Liver (tissue), 9 donors: ENCODE results near the gene GCN1. TPM values are rescaled to one million over a fixed set of nuclear protein-coding genes. Genes with fewer than 3 reads are reported as not detected.

ENCODE experiments used
- DNase-seq: peaks from one replicate; pipeline ENCODE4 v3.0.0-alpha.2; 2017; ENCODE audit warnings: low spot score
- H3K27ac ChIP-seq, 2 donors: one replicate each; pipeline ENCODE4 v1.7.0; 2013; ENCODE audit warnings: inconsistent platforms in 2 of 2, low read length in 2 of 2, control low read depth in 1 of 2, low read depth in 1 of 2, mild to moderate bottlenecking in 1 of 2
- H3K27me3 ChIP-seq, 4 donors: one replicate each; pipeline versions ENCODE4 v1.6.1 to v1.7.0; 2013; ENCODE audit warnings: low read length in 3 of 4, inconsistent platforms in 1 of 4, mild to moderate bottlenecking in 1 of 4, moderate library complexity in 1 of 4; ENCODE audit not compliant: control insufficient read depth in 4 of 4, insufficient read depth in 4 of 4
- H3K36me3 ChIP-seq, 4 donors: one replicate each; pipeline versions ENCODE4 v1.6.1 to v1.7.0; 2013; ENCODE audit warnings: low read length in 3 of 4, mild to moderate bottlenecking in 3 of 4, low read depth in 1 of 4, moderate library complexity in 1 of 4; ENCODE audit not compliant: control insufficient read depth in 4 of 4, insufficient read depth in 3 of 4
- H3K4me1 ChIP-seq, 4 donors: one replicate each; pipeline versions ENCODE4 v1.6.1 to v1.7.0; 2013; ENCODE audit warnings: low read length in 3 of 4, mild to moderate bottlenecking in 3 of 4, moderate library complexity in 1 of 4; ENCODE audit not compliant: control insufficient read depth in 4 of 4, insufficient read depth in 4 of 4
- H3K4me3 ChIP-seq, 3 donors: one replicate each; pipeline versions ENCODE4 v1.6.1 to v1.7.0; 2013; ENCODE audit warnings: low read length in 3 of 3, control low read depth in 1 of 3, low read depth in 1 of 3, mild to moderate bottlenecking in 1 of 3
- H3K9ac ChIP-seq, 2 donors: one replicate each; pipeline ENCODE4 v1.7.0; 2013; ENCODE audit warnings: low read length in 2 of 2, mild to moderate bottlenecking in 2 of 2, moderate library complexity in 2 of 2, control low read depth in 1 of 2, low read depth in 1 of 2
- H3K9me3 ChIP-seq, 4 donors: one replicate each; pipeline versions ENCODE4 v1.6.1 to v1.7.0; 2013; ENCODE audit warnings: low read length in 3 of 4; ENCODE audit not compliant: control insufficient read depth in 4 of 4
- ATF3 ChIP-seq: IDR thresholded peaks from 2 replicates; pipeline ENCODE4 v1.6.1; 2016; ENCODE audit warnings: antibody characterized with exemption
- CTCF ChIP-seq: fragments of 150-350 bp; IDR thresholded peaks from 2 replicates; pipeline ENCODE4 v1.5.1; 2017; ENCODE audit warnings: improper control_type of control experiment, low read depth, low read length; ENCODE audit not compliant: missing input control
- EGR1 ChIP-seq, 2 donors: IDR thresholded peaks; 2 replicates each; pipeline ENCODE4 v1.6.1; 2016 to 2018; ENCODE audit warnings: antibody characterized with exemption in 2 of 2, low read depth in 2 of 2
- FOXA1 ChIP-seq: IDR thresholded peaks from 2 replicates; pipeline ENCODE4 v1.6.1; 2016; ENCODE audit warnings: antibody characterized with exemption
- FOXA2 ChIP-seq: IDR thresholded peaks from 2 replicates; pipeline ENCODE4 v1.6.1; 2016; ENCODE audit warnings: antibody characterized with exemption
- GABPA ChIP-seq, 2 donors: IDR thresholded peaks in 1 of 2; conservative IDR thresholded peaks in 1 of 2; 2 replicates each; pipeline ENCODE4 v1.6.1; 2016; ENCODE audit warnings: antibody characterized with exemption in 2 of 2, mild to moderate bottlenecking in 1 of 2, moderate library complexity in 1 of 2
- HNF4A ChIP-seq, 2 donors: conservative IDR thresholded peaks; 2 replicates each; pipeline ENCODE4 v1.6.1; 2016; ENCODE audit warnings: antibody characterized with exemption in 2 of 2, mild to moderate bottlenecking in 2 of 2
- HNF4G ChIP-seq: IDR thresholded peaks from 2 replicates; pipeline ENCODE4 v1.6.1; 2016; ENCODE audit warnings: antibody characterized with exemption
- JUND ChIP-seq, 2 donors: IDR thresholded peaks; 2 replicates each; pipeline ENCODE4 v1.6.1; 2016; ENCODE audit warnings: antibody characterized with exemption in 2 of 2
- NR2F2 ChIP-seq: IDR thresholded peaks from 2 replicates; pipeline ENCODE4 v1.6.1; 2016; ENCODE audit warnings: antibody characterized with exemption
- RAD21 ChIP-seq, 2 donors: IDR thresholded peaks; 2 replicates each; pipeline ENCODE4 v1.6.1; 2016; ENCODE audit warnings: antibody characterized with exemption in 2 of 2, mild to moderate bottlenecking in 2 of 2
- RXRA ChIP-seq, 2 donors: IDR thresholded peaks; 2 replicates each; pipeline ENCODE4 v1.6.1; 2017 to 2018; ENCODE audit warnings: antibody characterized with exemption in 2 of 2, mild to moderate bottlenecking in 1 of 2
- SP1 ChIP-seq: IDR thresholded peaks from 2 replicates; pipeline ENCODE4 v1.6.1; 2018; ENCODE audit warnings: antibody characterized with exemption, mild to moderate bottlenecking
- TAF1 ChIP-seq: conservative IDR thresholded peaks from 2 replicates; pipeline ENCODE4 v1.6.1; 2016; ENCODE audit warnings: antibody characterized with exemption, mild to moderate bottlenecking
- YY1 ChIP-seq: IDR thresholded peaks from 2 replicates; pipeline ENCODE4 v1.6.1; 2016; ENCODE audit warnings: antibody characterized with exemption, mild to moderate bottlenecking
- WGBS: extraction: QIAGEN DNeasy Blood & Tissue Kit; methylation state at CpG from one replicate; pipeline ENCODE4 v1.1.7; 2013; 5-methylcytosine and 5-hydroxymethylcytosine counted together
- polyA plus RNA-seq, 2 donors: library from polyadenylated mRNA; stranded (reverse) in 1 of 2; unstranded in 1 of 2; fragments of 200-250 nt in 1 of 2; fragments of >200 nt in 1 of 2; fragmentation: Nextera tagmentation in 1 of 2; extraction: Ambion mirVana in 1 of 2; gene quantifications; one replicate each; pipeline versions ENCODE4 v1.2.1 to v1.2.3, GENCODE V29; 2013 to 2015
- total RNA-seq, 2 donors: library from RNA; depleted of rRNA; stranded (reverse); fragments of >200 nt; gene quantifications; one replicate each; pipeline ENCODE4 v1.2.3, GENCODE V29; 2014
- TF ChIP-seq, protein P1 (sequence below): IDR thresholded peaks from 2 replicates; pipeline ENCODE4 v1.6.1; 2016; ENCODE audit warnings: antibody characterized with exemption, mild to moderate bottlenecking
- TF ChIP-seq, protein P2 (sequence below): IDR thresholded peaks from 2 replicates; pipeline ENCODE4 v1.6.1; 2016; ENCODE audit warnings: antibody characterized with exemption
- TF ChIP-seq, protein P3 (sequence below): IDR thresholded peaks from 2 replicates; pipeline ENCODE4 v1.6.1; 2016; ENCODE audit warnings: antibody characterized with exemption
- donor health status: healthy.
- donor health status: healthy.
- donor health status: healthy.
- donor health status: healthy.
- donor health status: healthy.

GCN1 gene
- total and polyA plus RNA-seq, 4 donors = 7.3 to 78.6 (median 25.8) TPM

GRCh38 chr12:120089796-120090195, 104.7 kb downstream of the GCN1 start:
- DNase-seq = no peak
- H3K4me1 ChIP-seq = peaks cover 0 to 13% (median 9%) of the 10 kb centered on the region in 4 donors
- H3K36me3 ChIP-seq = peaks cover 0 to 6% (median 0%) of the 10 kb centered on the region in 4 donors
- no peaks in the 10 kb centered on the region for H3K27me3 ChIP-seq
- no peaks in the 10 kb centered on the region for H3K9me3 ChIP-seq
- TF ChIP-seq HNF4G = no peak
- no peak for TF ChIP-seq FOXA2
- TF ChIP-seq YY1 = no peak
- TF ChIP-seq, protein P1, sequence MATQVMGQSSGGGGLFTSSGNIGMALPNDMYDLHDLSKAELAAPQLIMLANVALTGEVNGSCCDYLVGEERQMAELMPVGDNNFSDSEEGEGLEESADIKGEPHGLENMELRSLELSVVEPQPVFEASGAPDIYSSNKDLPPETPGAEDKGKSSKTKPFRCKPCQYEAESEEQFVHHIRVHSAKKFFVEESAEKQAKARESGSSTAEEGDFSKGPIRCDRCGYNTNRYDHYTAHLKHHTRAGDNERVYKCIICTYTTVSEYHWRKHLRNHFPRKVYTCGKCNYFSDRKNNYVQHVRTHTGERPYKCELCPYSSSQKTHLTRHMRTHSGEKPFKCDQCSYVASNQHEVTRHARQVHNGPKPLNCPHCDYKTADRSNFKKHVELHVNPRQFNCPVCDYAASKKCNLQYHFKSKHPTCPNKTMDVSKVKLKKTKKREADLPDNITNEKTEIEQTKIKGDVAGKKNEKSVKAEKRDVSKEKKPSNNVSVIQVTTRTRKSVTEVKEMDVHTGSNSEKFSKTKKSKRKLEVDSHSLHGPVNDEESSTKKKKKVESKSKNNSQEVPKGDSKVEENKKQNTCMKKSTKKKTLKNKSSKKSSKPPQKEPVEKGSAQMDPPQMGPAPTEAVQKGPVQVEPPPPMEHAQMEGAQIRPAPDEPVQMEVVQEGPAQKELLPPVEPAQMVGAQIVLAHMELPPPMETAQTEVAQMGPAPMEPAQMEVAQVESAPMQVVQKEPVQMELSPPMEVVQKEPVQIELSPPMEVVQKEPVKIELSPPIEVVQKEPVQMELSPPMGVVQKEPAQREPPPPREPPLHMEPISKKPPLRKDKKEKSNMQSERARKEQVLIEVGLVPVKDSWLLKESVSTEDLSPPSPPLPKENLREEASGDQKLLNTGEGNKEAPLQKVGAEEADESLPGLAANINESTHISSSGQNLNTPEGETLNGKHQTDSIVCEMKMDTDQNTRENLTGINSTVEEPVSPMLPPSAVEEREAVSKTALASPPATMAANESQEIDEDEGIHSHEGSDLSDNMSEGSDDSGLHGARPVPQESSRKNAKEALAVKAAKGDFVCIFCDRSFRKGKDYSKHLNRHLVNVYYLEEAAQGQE = no peak
- TF ChIP-seq EGR1 (IDR thresholded peaks at IDR 0.05; ENCODE audit: low read depth in 2 of 2) = no peak
- no peak for TF ChIP-seq RXRA (IDR thresholded peaks at IDR 0.05)
- no peak for TF ChIP-seq TAF1
- TF ChIP-seq ATF3 = no peak
- TF ChIP-seq CTCF = no peak
- TF ChIP-seq NR2F2 = no peak
- TF ChIP-seq JUND (IDR thresholded peaks at IDR 0.05) = no peak
- TF ChIP-seq FOXA1 = no peak
- no peak for TF ChIP-seq HNF4A (conservative IDR thresholded peaks at IDR 0.05)
- 97% methylated on average over 2 of the region's 2 CpGs for WGBS
- H3K27ac ChIP-seq = no peak overlapping the region
- no peak overlapping the region for H3K4me3 ChIP-seq
- H3K9ac ChIP-seq = no peak overlapping the region

DNA sequence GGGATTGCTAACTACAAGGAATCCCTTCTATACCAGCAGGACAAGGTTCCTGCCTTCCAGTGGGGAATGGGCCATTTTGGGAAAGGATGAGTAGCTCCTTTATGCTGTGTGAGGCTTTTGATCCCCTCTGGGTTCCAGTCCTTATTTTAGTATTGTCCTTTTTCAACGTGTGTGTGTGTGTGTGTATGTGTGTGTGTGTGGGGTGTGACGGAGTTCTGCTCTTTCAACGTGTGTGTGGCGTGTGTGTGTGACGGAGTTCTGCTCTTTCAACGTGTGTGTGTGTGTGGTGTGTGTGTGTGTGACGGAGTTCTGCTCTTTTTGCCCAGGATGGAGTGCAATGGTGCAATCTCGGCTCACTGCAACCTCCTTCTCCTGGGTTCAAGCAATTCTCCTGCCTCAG, 105.4 kb downstream of the GCN1 start:
- Histone ChIP-seq H3K9me3 (no peaks in the 10 kb centered on the region), H3K36me3 (peaks cover 0 to 2% (median 0%) of the 10 kb centered on the region in 4 donors), H3K4me3 (no peak overlapping the region), H3K27me3 (no peaks in the 10 kb centered on the region), H3K9ac (no peak overlapping the region), H3K27ac (no peak overlapping the region), H3K4me1 (peaks cover 0 to 13% (median 9%) of the 10 kb centered on the region in 4 donors)
- WGBS = 46% methylated on average over 8 of the region's 8 CpGs
- DNase-seq = no peak
- TF ChIP-seq TAF1 (no peak), YY1 (no peak), RXRA (IDR thresholded peaks at IDR 0.05) (no peak), CTCF (no peak), ATF3 (no peak), FOXA2 (no peak), FOXA1 (no peak), HNF4A (conservative IDR thresholded peaks at IDR 0.05) (no peak), SP1 (no peak), GABPA (IDR thresholded peaks at IDR 0.05 in 1 of 2, conservative IDR thresholded peaks at IDR 0.05 in 1 of 2) (no peak), EGR1 (IDR thresholded peaks at IDR 0.05; ENCODE audit: low read depth in 2 of 2) (no peak), HNF4G (no peak), RAD21 (IDR thresholded peaks at IDR 0.05) (no peak)
- TF ChIP-seq, protein P2, sequence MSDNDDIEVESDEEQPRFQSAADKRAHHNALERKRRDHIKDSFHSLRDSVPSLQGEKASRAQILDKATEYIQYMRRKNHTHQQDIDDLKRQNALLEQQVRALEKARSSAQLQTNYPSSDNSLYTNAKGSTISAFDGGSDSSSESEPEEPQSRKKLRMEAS = no peak
- TF ChIP-seq, protein P3, sequence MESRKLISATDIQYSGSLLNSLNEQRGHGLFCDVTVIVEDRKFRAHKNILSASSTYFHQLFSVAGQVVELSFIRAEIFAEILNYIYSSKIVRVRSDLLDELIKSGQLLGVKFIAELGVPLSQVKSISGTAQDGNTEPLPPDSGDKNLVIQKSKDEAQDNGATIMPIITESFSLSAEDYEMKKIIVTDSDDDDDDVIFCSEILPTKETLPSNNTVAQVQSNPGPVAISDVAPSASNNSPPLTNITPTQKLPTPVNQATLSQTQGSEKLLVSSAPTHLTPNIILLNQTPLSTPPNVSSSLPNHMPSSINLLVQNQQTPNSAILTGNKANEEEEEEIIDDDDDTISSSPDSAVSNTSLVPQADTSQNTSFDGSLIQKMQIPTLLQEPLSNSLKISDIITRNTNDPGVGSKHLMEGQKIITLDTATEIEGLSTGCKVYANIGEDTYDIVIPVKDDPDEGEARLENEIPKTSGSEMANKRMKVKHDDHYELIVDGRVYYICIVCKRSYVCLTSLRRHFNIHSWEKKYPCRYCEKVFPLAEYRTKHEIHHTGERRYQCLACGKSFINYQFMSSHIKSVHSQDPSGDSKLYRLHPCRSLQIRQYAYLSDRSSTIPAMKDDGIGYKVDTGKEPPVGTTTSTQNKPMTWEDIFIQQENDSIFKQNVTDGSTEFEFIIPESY = no peak
